ENCODE data around the gene FAM47E. TPM values are rescaled to one million over a fixed set of nuclear protein-coding genes. Genes with fewer than 3 reads are reported as not detected.
"Not testable (repeated sequence)": the region's sequence is repeated elsewhere in the genome, so short reads cannot be mapped to it uniquely, and the experiment has no call there.

The FAM47E gene
- total and polyA plus RNA-seq, 2 of the 8 experiments (the other 6 are each of a cell fraction or from before 2014, with no cell fraction given): 1.3 to 1.4 TPM

GRCh38 chr4:76240236-76240635, 11.3 kb upstream of the FAM47E start (continued):
- TF ChIP-seq SIN3A (conservative IDR thresholded peaks at IDR 0.05 in 1 of 2, IDR thresholded peaks at IDR 0.05 in 1 of 2; ENCODE audit: low read depth in 1 of 2, low read length in 2 of 2): no peak
- TF ChIP-seq CBX5 (IDR thresholded peaks at IDR 0.05; ENCODE audit: low read depth, low read length): no peak
- TF ChIP-seq ATF3 (IDR thresholded peaks at IDR 0.05; ENCODE audit: insufficient read depth, low read depth, low read length): no peak
- TF ChIP-seq POLR2A (IDR thresholded peaks at IDR 0.05; ENCODE audit: control extremely low read depth in 1 of 2, low read depth in 2 of 2, low read length in 2 of 2): no peak

GRCh38 chr4:76243877-76244276, 7.6 kb upstream of the FAM47E start:
- H3K4me3 ChIP-seq (ENCODE audit: extremely low read depth in 1 of 4, insufficient read depth in 2 of 4, low read depth in 3 of 4, low read length in 4 of 4); H2BK15ac ChIP-seq (ENCODE audit: low read length); H3K14ac ChIP-seq (ENCODE audit: insufficient read length); H3K23ac ChIP-seq (ENCODE audit: insufficient read length); H3K4ac ChIP-seq (replicated peaks; ENCODE audit: insufficient read length, low read depth, low read length); H3K79me2 ChIP-seq (ENCODE audit: control insufficient read depth in 1 of 2, insufficient read depth in 2 of 2, low read length in 2 of 2); H2BK12ac ChIP-seq (ENCODE audit: low read depth, low read length); H4K91ac ChIP-seq (replicated peaks; ENCODE audit: insufficient read length, low read length); H3K4me2 ChIP-seq (ENCODE audit: insufficient read depth in 1 of 2, low read depth in 2 of 2, low read length in 2 of 2); H3K9me3 ChIP-seq (ENCODE audit: insufficient read depth in 2 of 2, low read depth in 1 of 2, low read length in 1 of 2); H3K27ac ChIP-seq (ENCODE audit: low read depth, low read length); POLR2A ChIA-PET (ENCODE audit: partially characterized antibody); H3K56ac ChIP-seq (replicated peaks; ENCODE audit: insufficient read length, low read depth, low read length); H2BK20ac ChIP-seq (ENCODE audit: low read length); H4K20me1 ChIP-seq (replicated peaks in 1 of 2; ENCODE audit: control insufficient read depth in 1 of 2, insufficient read depth in 2 of 2, low read length in 2 of 2); H3K36me3 ChIP-seq (ENCODE audit: control insufficient read depth in 2 of 4, insufficient read depth in 4 of 4, low read length in 3 of 4); H3K27me3 ChIP-seq (replicated peaks in 1 of 4; ENCODE audit: control insufficient read depth in 3 of 4, extremely low read depth in 1 of 4, insufficient read depth in 3 of 4, low read length in 3 of 4); H2BK120ac ChIP-seq (replicated peaks; ENCODE audit: low read depth, low read length); H4K5ac ChIP-seq (ENCODE audit: insufficient read length, low read depth, low read length); H3K18ac ChIP-seq (ENCODE audit: extremely low read depth, low read length); FAIRE-seq; H4K8ac ChIP-seq (ENCODE audit: extremely low read depth, insufficient read depth, low read length); H3K4me1 ChIP-seq (replicated peaks in 1 of 4; ENCODE audit: control insufficient read depth in 3 of 4, insufficient read depth in 4 of 4, low read length in 3 of 4); H3K9ac ChIP-seq (replicated peaks in 1 of 4; ENCODE audit: extremely low read depth in 1 of 4, low read depth in 3 of 4, low read length in 3 of 4); H2AK5ac ChIP-seq (ENCODE audit: low read depth, low read length); DNase-seq (ENCODE audit: low read depth in 1 of 2, low spot score in 2 of 2); H3K23me2 ChIP-seq (ENCODE audit: low read depth, low read length); CTCF ChIA-PET (ENCODE audit: partially characterized antibody); H2BK5ac ChIP-seq (ENCODE audit: low read depth, low read length); H2AFZ ChIP-seq (ENCODE audit: low read length); H3K79me1 ChIP-seq (ENCODE audit: low read depth, low read length): not testable (repeated sequence)
- 89% methylated on average over 2 of the region's 2 CpGs; no CpG with 5 or more reads in 1 of the 2 experiments for WGBS, 2 experiments (ENCODE audit: extremely low coverage in 1 of 2, insufficient coverage in 1 of 2, insufficient read length in 1 of 2, insufficient replicate concordance in 2 of 2, low coverage in 1 of 2, low lambda C conversion rate in 2 of 2, missing lambda C conversion rate in 1 of 2)

Data from H1 (cell line).